B cell (primary cell): ENCODE measurements around the gene FIBP.

Source experiments
- EZH2 ChIP-seq: IDR thresholded peaks from 2 replicates; pipeline ENCODE4 v1.6.1; 2012; ENCODE audit warnings: borderline replicate concordance, low read depth, mild to moderate bottlenecking, moderate library complexity, low read length; ENCODE audit not compliant: insufficient read depth, poor library complexity, severe bottlenecking
- TF ChIP-seq, protein P1 (sequence below): fragments of 200-600 bp; IDR thresholded peaks from one replicate; pipeline ENCODE4 v1.8.0; 2022; ENCODE audit warnings: antibody characterized with exemption, mild to moderate bottlenecking

DNA sequence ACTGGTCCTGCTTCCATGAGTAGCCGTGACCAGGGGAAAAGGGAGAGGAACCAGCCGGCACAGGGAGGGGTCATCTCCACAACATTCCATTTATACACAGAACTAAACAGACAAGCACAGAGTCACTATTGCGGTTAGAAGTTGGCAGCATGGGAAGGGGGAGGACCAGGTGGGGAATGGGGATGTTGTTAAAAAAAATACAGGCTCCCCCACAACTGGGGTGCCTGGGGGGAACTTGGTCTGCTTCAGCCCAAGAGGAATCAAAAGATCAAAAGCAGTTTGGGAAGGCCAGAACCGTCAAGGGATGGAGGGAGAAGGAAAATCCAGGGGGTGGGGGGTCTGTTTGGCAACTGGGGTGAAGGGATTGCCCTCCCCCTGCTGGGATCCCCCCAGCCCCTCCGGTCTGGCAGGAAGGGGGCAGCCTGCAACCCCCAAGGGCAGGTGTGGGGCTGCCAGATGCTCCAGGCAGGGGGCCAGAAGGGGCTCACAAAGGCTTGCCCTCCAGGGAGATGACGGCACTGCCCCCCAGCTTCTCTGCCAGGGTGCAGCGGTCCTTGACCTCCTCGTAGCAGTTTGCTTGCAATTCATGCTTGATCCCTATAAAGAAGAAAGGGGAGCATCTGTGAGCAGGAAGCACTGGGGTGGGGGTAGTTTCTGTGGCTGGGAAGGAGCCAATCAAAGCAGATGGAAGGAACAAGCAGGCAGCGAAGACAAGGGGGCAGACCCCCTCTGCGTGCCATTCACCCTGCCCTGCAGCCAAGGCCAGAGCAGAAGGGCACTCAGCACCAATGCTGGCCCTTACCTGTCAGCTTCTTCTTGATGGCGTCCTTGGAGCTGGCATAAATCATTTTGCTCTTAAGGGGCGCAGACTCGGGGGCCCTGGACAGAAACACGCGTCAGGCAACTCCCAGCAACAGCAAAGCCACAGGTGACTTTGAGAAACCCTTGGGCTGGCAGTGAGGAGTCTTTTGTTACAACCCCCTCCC, 33.1 kb downstream of the FIBP start:
- TF ChIP-seq, protein P1, sequence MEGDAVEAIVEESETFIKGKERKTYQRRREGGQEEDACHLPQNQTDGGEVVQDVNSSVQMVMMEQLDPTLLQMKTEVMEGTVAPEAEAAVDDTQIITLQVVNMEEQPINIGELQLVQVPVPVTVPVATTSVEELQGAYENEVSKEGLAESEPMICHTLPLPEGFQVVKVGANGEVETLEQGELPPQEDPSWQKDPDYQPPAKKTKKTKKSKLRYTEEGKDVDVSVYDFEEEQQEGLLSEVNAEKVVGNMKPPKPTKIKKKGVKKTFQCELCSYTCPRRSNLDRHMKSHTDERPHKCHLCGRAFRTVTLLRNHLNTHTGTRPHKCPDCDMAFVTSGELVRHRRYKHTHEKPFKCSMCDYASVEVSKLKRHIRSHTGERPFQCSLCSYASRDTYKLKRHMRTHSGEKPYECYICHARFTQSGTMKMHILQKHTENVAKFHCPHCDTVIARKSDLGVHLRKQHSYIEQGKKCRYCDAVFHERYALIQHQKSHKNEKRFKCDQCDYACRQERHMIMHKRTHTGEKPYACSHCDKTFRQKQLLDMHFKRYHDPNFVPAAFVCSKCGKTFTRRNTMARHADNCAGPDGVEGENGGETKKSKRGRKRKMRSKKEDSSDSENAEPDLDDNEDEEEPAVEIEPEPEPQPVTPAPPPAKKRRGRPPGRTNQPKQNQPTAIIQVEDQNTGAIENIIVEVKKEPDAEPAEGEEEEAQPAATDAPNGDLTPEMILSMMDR: no peak
- TF ChIP-seq EZH2: no peak
